Body of pancreas (tissue), 4 donors: ENCODE results near the gene FILIP1L.

ENCODE experiments used
- POLR2A ChIP-seq, 3 donors: fragments of 450-650 bp; IDR thresholded peaks; one replicate each; pipeline ENCODE4 v1.6.1; 2016; ENCODE audit warnings: antibody characterized with exemption in 3 of 3, mild to moderate bottlenecking in 2 of 3
- TF ChIP-seq, protein P1 (sequence below), 7 experiments: fragments of 450-650 bp in 4 of 7; fragments of 200-600 bp in 3 of 7; sonication (generic) in 3 of 7; IDR thresholded peaks; one replicate each; pipeline ENCODE4 v1.5.1; 2016 to 2019; ENCODE audit warnings: antibody characterized with exemption in 7 of 7

DNA sequence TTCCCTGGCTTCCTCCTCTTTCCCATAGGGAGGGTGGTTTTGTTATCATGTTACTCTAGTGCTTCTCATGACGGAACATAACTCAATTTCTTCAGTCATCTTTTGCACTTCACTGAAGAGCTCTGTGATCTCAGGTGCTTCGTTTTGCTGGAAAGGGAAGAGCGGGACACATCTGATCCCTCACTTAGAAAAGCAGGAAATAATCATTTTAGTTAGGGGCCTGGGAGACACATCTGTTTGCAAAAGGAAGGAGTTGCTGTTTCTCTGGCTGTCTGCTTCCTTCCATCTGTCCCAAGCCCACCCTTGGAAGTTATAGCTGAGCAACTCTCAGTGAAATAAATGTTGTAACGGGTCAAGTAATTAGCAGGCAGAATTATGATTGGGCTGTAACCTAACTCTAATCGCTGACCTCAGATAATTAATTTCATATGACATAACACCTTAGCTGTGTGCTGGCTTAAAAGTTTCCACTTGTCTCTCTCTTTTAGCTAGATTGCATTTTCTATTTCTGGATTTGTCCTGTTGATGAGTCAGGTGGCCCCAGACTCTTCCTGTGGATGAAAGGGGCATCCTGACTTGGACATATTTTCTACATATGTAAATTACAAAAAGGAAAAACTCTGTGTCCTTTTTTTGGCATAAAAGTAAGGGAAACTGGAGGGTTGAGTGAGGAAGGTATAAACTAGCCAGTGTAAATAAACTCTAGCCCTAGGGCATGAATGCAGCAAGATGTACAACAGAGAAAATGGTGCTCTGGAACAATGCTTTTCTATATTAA is 11.0 kb upstream of the FILIP1L start:
- TF ChIP-seq, protein P1, sequence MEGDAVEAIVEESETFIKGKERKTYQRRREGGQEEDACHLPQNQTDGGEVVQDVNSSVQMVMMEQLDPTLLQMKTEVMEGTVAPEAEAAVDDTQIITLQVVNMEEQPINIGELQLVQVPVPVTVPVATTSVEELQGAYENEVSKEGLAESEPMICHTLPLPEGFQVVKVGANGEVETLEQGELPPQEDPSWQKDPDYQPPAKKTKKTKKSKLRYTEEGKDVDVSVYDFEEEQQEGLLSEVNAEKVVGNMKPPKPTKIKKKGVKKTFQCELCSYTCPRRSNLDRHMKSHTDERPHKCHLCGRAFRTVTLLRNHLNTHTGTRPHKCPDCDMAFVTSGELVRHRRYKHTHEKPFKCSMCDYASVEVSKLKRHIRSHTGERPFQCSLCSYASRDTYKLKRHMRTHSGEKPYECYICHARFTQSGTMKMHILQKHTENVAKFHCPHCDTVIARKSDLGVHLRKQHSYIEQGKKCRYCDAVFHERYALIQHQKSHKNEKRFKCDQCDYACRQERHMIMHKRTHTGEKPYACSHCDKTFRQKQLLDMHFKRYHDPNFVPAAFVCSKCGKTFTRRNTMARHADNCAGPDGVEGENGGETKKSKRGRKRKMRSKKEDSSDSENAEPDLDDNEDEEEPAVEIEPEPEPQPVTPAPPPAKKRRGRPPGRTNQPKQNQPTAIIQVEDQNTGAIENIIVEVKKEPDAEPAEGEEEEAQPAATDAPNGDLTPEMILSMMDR (IDR thresholded peaks at IDR 0.05) = no peak
- TF ChIP-seq POLR2A (IDR thresholded peaks at IDR 0.05) = no peak
